ENCODE data around the gene ATAD5.

The ATAD5 gene, protein sequence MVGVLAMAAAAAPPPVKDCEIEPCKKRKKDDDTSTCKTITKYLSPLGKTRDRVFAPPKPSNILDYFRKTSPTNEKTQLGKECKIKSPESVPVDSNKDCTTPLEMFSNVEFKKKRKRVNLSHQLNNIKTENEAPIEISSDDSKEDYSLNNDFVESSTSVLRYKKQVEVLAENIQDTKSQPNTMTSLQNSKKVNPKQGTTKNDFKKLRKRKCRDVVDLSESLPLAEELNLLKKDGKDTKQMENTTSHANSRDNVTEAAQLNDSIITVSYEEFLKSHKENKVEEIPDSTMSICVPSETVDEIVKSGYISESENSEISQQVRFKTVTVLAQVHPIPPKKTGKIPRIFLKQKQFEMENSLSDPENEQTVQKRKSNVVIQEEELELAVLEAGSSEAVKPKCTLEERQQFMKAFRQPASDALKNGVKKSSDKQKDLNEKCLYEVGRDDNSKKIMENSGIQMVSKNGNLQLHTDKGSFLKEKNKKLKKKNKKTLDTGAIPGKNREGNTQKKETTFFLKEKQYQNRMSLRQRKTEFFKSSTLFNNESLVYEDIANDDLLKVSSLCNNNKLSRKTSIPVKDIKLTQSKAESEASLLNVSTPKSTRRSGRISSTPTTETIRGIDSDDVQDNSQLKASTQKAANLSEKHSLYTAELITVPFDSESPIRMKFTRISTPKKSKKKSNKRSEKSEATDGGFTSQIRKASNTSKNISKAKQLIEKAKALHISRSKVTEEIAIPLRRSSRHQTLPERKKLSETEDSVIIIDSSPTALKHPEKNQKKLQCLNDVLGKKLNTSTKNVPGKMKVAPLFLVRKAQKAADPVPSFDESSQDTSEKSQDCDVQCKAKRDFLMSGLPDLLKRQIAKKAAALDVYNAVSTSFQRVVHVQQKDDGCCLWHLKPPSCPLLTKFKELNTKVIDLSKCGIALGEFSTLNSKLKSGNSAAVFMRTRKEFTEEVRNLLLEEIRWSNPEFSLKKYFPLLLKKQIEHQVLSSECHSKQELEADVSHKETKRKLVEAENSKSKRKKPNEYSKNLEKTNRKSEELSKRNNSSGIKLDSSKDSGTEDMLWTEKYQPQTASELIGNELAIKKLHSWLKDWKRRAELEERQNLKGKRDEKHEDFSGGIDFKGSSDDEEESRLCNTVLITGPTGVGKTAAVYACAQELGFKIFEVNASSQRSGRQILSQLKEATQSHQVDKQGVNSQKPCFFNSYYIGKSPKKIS (N-terminal part only)

GRCh38 chr17:30831663-30832437, at the start of gene ATAD5:
Gene ATAD5, plus strand, starts transcription at chr17:30831966. Its CDS starts 382 bp downstream, at chr17:30832348.
- Histone ChIP-seq H3K9ac (ENCODE audit: low read length) (peak within 1 kb of the TSS; percentile 91), H3K4me3 (ENCODE audit: low read length) (peak within 1 kb of the TSS; percentile 99), H3K36me3 (ENCODE audit: control insufficient read depth, insufficient read depth, low read length, severe bottlenecking) (no peaks in the 10 kb centered on the region), H3K9me3 (ENCODE audit: control insufficient read depth, low read length) (no peaks in the 10 kb centered on the region), H3K27me3 (replicated peaks; ENCODE audit: control insufficient read depth, insufficient read depth, low read length) (no peaks in the 10 kb centered on the region), H3K4me1 (ENCODE audit: control insufficient read depth, insufficient read depth, low read length) (peaks cover 12% of the 10 kb centered on the region)
- DNase-seq (ENCODE audit: low read depth), result peak; percentile 97

- Histone ChIP-seq H3K4me3 (ENCODE audit: low read length) (no peak overlapping the region), H3K4me1 (ENCODE audit: control insufficient read depth, insufficient read depth, low read length) (peaks cover 14% of the 10 kb centered on the region), H3K36me3 (ENCODE audit: control insufficient read depth, insufficient read depth, low read length, severe bottlenecking) (peaks cover 38% of the 10 kb centered on the region), H3K27me3 (replicated peaks; ENCODE audit: control insufficient read depth, insufficient read depth, low read length) (no peaks in the 10 kb centered on the region), H3K9me3 (ENCODE audit: control insufficient read depth, low read length) (no peaks in the 10 kb centered on the region), H3K9ac (ENCODE audit: low read length) (no peak overlapping the region)
- peak; percentile 9 for DNase-seq (ENCODE audit: low read depth)
Measured at GRCh38 chr17:30782206-30782605, 49.6 kb upstream of the ATAD5 start.

DNA sequence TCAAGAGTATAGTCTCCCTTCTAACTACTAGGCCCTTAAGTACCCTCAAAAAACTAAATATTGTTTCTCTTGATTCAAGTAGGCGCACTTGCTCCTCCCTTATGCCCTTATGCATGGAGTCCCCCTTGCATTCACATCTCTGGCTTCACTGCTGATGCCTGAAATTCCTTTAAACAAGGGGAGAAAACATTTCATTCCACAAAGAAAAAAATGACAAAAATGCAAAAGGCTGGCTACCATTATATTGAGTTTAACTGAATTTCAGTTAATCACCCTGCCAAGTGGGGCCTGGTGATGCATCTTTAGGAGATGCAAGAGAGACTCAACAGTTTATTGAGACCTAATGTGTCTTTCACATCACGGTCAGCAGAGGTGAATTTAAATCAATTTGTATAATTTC, 42.8 kb upstream of the ATAD5 start:
- no peak overlapping the region for H3K4me3 ChIP-seq (ENCODE audit: low read length)
- H3K9me3 ChIP-seq (ENCODE audit: control insufficient read depth, low read length), result no peaks in the 10 kb centered on the region
- no peaks in the 10 kb centered on the region for H3K27me3 ChIP-seq (replicated peaks; ENCODE audit: control insufficient read depth, insufficient read depth, low read length)
- H3K36me3 ChIP-seq (ENCODE audit: control insufficient read depth, insufficient read depth, low read length, severe bottlenecking), result peaks cover 49% of the 10 kb centered on the region
- peaks cover 41% of the 10 kb centered on the region for H3K4me1 ChIP-seq (ENCODE audit: control insufficient read depth, insufficient read depth, low read length)
- DNase-seq (ENCODE audit: low read depth), result peak; percentile 40
- peak overlapping the region; percentile 62 for H3K9ac ChIP-seq (ENCODE audit: low read length)

DNA sequence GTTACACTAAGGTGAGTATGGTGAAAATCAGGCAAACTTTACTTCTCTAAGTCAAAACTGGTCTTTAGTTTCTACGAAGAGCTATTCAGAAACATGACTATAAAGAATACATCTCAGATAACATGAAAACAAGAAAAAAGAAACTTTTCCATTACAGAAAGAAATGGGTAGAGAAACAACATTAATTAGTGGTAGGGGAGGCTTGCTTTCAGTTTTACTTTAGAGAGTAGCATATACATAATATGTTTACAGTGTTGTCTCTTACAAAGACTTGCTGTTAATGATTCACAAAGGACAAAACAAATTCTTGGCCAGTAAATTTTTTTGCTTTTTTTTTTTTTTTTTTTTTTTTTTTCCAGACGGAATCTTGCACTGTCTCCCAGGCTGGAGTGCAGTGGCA, 41.5 kb upstream of the ATAD5 start:
- H3K36me3 ChIP-seq (ENCODE audit: control insufficient read depth, insufficient read depth, low read length, severe bottlenecking), result peaks cover 57% of the 10 kb centered on the region

GRCh38 chr17:30793282-30793977, 38.3 kb upstream of the ATAD5 start:
- peaks cover 18% of the 10 kb centered on the region for H3K4me1 ChIP-seq (ENCODE audit: control insufficient read depth, insufficient read depth, low read length)
- no peaks in the 10 kb centered on the region for H3K27me3 ChIP-seq (replicated peaks; ENCODE audit: control insufficient read depth, insufficient read depth, low read length)
- H3K36me3 ChIP-seq (ENCODE audit: control insufficient read depth, insufficient read depth, low read length, severe bottlenecking), result peaks cover 62% of the 10 kb centered on the region
- H3K9ac ChIP-seq (ENCODE audit: low read length), result no peak overlapping the region
- H3K4me3 ChIP-seq (ENCODE audit: low read length), result no peak overlapping the region
- DNase-seq (ENCODE audit: low read depth), result no peak
- no peaks in the 10 kb centered on the region for H3K9me3 ChIP-seq (ENCODE audit: control insufficient read depth, low read length)

More for the DNA sequence above, 41.5 kb upstream of the ATAD5 start:
- Histone ChIP-seq H3K9me3 (ENCODE audit: control insufficient read depth, low read length) (no peaks in the 10 kb centered on the region), H3K27me3 (replicated peaks; ENCODE audit: control insufficient read depth, insufficient read depth, low read length) (no peaks in the 10 kb centered on the region), H3K4me3 (ENCODE audit: low read length) (no peak overlapping the region), H3K4me1 (ENCODE audit: control insufficient read depth, insufficient read depth, low read length) (peaks cover 38% of the 10 kb centered on the region), H3K9ac (ENCODE audit: low read length) (peak overlapping the region; percentile 62)
- no peak for DNase-seq (ENCODE audit: low read depth)

DNA sequence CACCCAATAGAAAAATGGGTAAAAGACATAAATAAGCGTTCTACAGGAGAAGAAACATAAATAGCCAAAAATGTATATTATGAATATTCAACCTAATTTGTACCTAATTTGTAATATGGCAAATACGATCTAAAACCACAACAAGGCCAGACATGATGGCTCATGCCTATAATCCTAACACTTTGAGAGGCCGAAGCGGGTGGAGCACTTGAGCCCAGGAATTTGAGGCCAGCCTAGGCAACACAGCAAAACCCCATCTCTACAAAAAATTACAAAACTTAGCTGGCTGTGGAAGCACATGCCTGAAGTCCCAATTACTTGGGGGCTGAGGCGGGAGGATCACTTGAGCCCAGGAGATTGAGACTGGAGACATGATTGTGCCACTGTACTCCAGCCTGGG, 37.4 kb upstream of the ATAD5 start:
- DNase-seq (ENCODE audit: low read depth), result no peak
- H3K9me3 ChIP-seq (ENCODE audit: control insufficient read depth, low read length), result no peaks in the 10 kb centered on the region
- no peak overlapping the region for H3K9ac ChIP-seq (ENCODE audit: low read length)
- peaks cover 62% of the 10 kb centered on the region for H3K36me3 ChIP-seq (ENCODE audit: control insufficient read depth, insufficient read depth, low read length, severe bottlenecking)
- H3K4me3 ChIP-seq (ENCODE audit: low read length), result no peak overlapping the region
- no peaks in the 10 kb centered on the region for H3K27me3 ChIP-seq (replicated peaks; ENCODE audit: control insufficient read depth, insufficient read depth, low read length)
- H3K4me1 ChIP-seq (ENCODE audit: control insufficient read depth, insufficient read depth, low read length), result peaks cover 10% of the 10 kb centered on the region

- Histone ChIP-seq H3K36me3 (ENCODE audit: control insufficient read depth, insufficient read depth, low read length, severe bottlenecking) (peaks cover 54% of the 10 kb centered on the region), H3K9ac (ENCODE audit: low read length) (no peak overlapping the region), H3K9me3 (ENCODE audit: control insufficient read depth, low read length) (no peaks in the 10 kb centered on the region), H3K4me1 (ENCODE audit: control insufficient read depth, insufficient read depth, low read length) (peaks cover 3% of the 10 kb centered on the region), H3K4me3 (ENCODE audit: low read length) (no peak overlapping the region), H3K27me3 (replicated peaks; ENCODE audit: control insufficient read depth, insufficient read depth, low read length) (no peaks in the 10 kb centered on the region)
- DNase-seq (ENCODE audit: low read depth), result no peak
Measured at GRCh38 chr17:30796016-30796415, 35.8 kb upstream of the ATAD5 start.

- DNase-seq (ENCODE audit: low read depth), result no peak
- no peaks in the 10 kb centered on the region for H3K9me3 ChIP-seq (ENCODE audit: control insufficient read depth, low read length)
- no peak overlapping the region for H3K9ac ChIP-seq (ENCODE audit: low read length)
- peaks cover 3% of the 10 kb centered on the region for H3K4me1 ChIP-seq (ENCODE audit: control insufficient read depth, insufficient read depth, low read length)
- peaks cover 27% of the 10 kb centered on the region for H3K36me3 ChIP-seq (ENCODE audit: control insufficient read depth, insufficient read depth, low read length, severe bottlenecking)
- no peaks in the 10 kb centered on the region for H3K27me3 ChIP-seq (replicated peaks; ENCODE audit: control insufficient read depth, insufficient read depth, low read length)
- H3K4me3 ChIP-seq (ENCODE audit: low read length), result no peak overlapping the region
Measured at GRCh38 chr17:30801671-30802070, 30.1 kb upstream of the ATAD5 start.

- Histone ChIP-seq H3K4me3 (ENCODE audit: low read length) (no peak overlapping the region), H3K36me3 (ENCODE audit: control insufficient read depth, insufficient read depth, low read length, severe bottlenecking) (peaks cover 30% of the 10 kb centered on the region), H3K9me3 (ENCODE audit: control insufficient read depth, low read length) (no peaks in the 10 kb centered on the region), H3K4me1 (ENCODE audit: control insufficient read depth, insufficient read depth, low read length) (no peaks in the 10 kb centered on the region), H3K9ac (ENCODE audit: low read length) (no peak overlapping the region), H3K27me3 (replicated peaks; ENCODE audit: control insufficient read depth, insufficient read depth, low read length) (no peaks in the 10 kb centered on the region)
- no peak for DNase-seq (ENCODE audit: low read depth)
Measured at GRCh38 chr17:30805944-30806456, 25.8 kb upstream of the ATAD5 start.

DNA sequence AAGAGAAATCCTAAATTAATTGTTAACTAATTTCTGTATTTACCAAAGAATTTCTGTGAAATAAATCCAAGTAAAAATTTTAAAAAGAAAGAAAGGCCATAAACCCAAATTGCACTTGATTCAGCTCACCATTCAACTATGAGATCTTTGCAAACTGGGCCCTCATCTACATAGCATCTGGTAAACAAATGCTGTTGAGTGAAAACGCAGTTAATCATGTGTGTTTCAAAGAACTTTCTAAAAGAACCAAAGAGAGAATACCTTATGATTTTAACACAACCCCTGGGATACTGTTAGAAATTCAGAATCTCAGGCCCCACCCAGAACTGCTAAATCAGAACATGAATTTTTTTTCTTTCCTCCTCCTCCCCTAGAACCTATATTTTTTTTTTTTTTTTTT, 23.9 kb upstream of the ATAD5 start:
- no peak for DNase-seq (ENCODE audit: low read depth)
- no peak overlapping the region for H3K4me3 ChIP-seq (ENCODE audit: low read length)
- no peaks in the 10 kb centered on the region for H3K9me3 ChIP-seq (ENCODE audit: control insufficient read depth, low read length)
- no peaks in the 10 kb centered on the region for H3K27me3 ChIP-seq (replicated peaks; ENCODE audit: control insufficient read depth, insufficient read depth, low read length)
- H3K9ac ChIP-seq (ENCODE audit: low read length), result no peak overlapping the region
- H3K4me1 ChIP-seq (ENCODE audit: control insufficient read depth, insufficient read depth, low read length), result peaks cover 9% of the 10 kb centered on the region
- H3K36me3 ChIP-seq (ENCODE audit: control insufficient read depth, insufficient read depth, low read length, severe bottlenecking), result peaks cover 18% of the 10 kb centered on the region

Data from adipocyte (in vitro differentiated cells).